Heart right ventricle (tissue), 16 donors: Measurements from ENCODE around the gene TMCC3. TPM values are rescaled to one million over a fixed set of nuclear protein-coding genes. Genes with fewer than 3 reads are reported as not detected.

Source experiments
- ATAC-seq, 8 donors: fragments of 200-7000 bp; cut with Tn5 transposase; one replicate each; pipeline ENCODE4 v1.9.1; 2020; ENCODE audit warnings: mild to moderate bottlenecking in 8 of 8, moderate library complexity in 8 of 8, moderate number of reproducible peaks in 1 of 8
- DNase-seq, 2 donors: peaks; one replicate each; pipeline ENCODE4 v3.0.0-alpha.2; 2020
- H3K27ac ChIP-seq, 10 donors: fragments of 200-600 bp; sonication (generic) in 2 of 10; one replicate each; pipeline versions ENCODE4 v1.5.0 to v1.8.0; 2020 to 2022; ENCODE audit warnings: mild to moderate bottlenecking in 3 of 10
- H3K27me3 ChIP-seq, 7 donors: fragments of 200-600 bp; one replicate each; pipeline ENCODE4 v1.8.0; 2021 to 2022; ENCODE audit warnings: mild to moderate bottlenecking in 2 of 7
- H3K36me3 ChIP-seq, 9 donors: fragments of 200-600 bp; sonication (generic) in 1 of 9; one replicate each; pipeline versions ENCODE4 v1.5.0 to v1.8.0; 2020 to 2022; ENCODE audit warnings: mild to moderate bottlenecking in 2 of 9
- H3K4me1 ChIP-seq, 9 donors: fragments of 200-600 bp; sonication (generic) in 1 of 9; one replicate each; pipeline versions ENCODE4 v1.5.0 to v1.8.0; 2020 to 2022; ENCODE audit warnings: mild to moderate bottlenecking in 4 of 9
- H3K4me3 ChIP-seq, 10 donors: fragments of 200-600 bp; sonication (generic) in 2 of 10; one replicate each; pipeline versions ENCODE4 v1.5.0 to v1.8.0; 2020 to 2022; ENCODE audit warnings: mild to moderate bottlenecking in 7 of 10, moderate library complexity in 2 of 10
- H3K9me3 ChIP-seq, 11 donors: fragments of 200-600 bp in 10 of 11; sonication (generic) in 2 of 11; one replicate each; pipeline versions ENCODE4 v1.5.0 to v1.8.0; 2013 to 2022; ENCODE audit warnings: mild to moderate bottlenecking in 2 of 11, control low read depth in 1 of 11, moderate library complexity in 1 of 11
- CTCF ChIP-seq, 9 donors: fragments of 200-600 bp; sonication (generic) in 2 of 9; IDR thresholded peaks; one replicate each; pipeline versions ENCODE4 v1.5.0 to v1.8.0; 2021 to 2022; ENCODE audit warnings: antibody characterized with exemption in 9 of 9, mild to moderate bottlenecking in 5 of 9, moderate library complexity in 1 of 9
- WGBS, 2 donors: extraction: QIAGEN DNeasy Blood & Tissue Kit; methylation state at CpG; one replicate each; pipeline ENCODE4 v1.1.7; 2013; ENCODE audit warnings: inconsistent platforms in 1 of 2; 5-methylcytosine and 5-hydroxymethylcytosine counted together
- intact Hi-C, 10 donors: fragments of 100-400 bp; cut with DNase I; formaldehyde crosslinking; loops; one replicate each; pipeline versions ENCODE4 v1.11.1 to v1.14.2; 2022
- polyA plus RNA-seq, 2 donors: library from polyadenylated mRNA; stranded (reverse); fragments of 200-250 nt; gene quantifications; one replicate each; pipeline ENCODE4 v1.2.3, GENCODE V29; 2013
- total RNA-seq, 10 donors: library from RNA; stranded (reverse); fragmentation: NEBNext Ultra II Directional in 3 of 10; extraction: Animal tissue kit (Norgen Biotek cat#: 25700) in 3 of 10; gene quantifications; one replicate each; pipeline versions ENCODE4 v1.2.1 to v1.2.4, GENCODE V29; 2021 to 2023
- donor health status: Arrhythmogenic right ventricular cardiomyopathy.
- donor health status: ischemic (EF 13 %, LVEDD 7.1; RV severe dilation, severe dysfunction).
- donor health status: healthy with polysubstance abuse.
- donor health status: DM: no; HTN: yes; CAD: no.
- donor health status: DM: no; HTN: no; CAD: no.
- donor health status: ischemic (EF 25% LVEDD 6.9; RV normal size, moderate dysfunction).
- donor health status: ischemic (EF 25% LVEDD 5.7; RV mildly dilated, moderate dysfunction).
- donor health status: healthy.
- donor health status: DM: yes; HTN: yes; CAD: no.
- donor health status: Ischemic cardiomyopathy.
- donor health status: ischemic (EF 35%, LVEDD 5.7; RV mildly dilated, moderate dysfunction).
- donor health status: nonischemic (EF 11% LVEDD 7.7; RV severe dilation, severe dysfunction).
- donor health status: DM: yes; HTN: yes; CAD: no.
- donor health status: PGD.
- donor health status: ischemic (EF 29% LVEDD 5.4; RV normal size, mild dysfunction).
- donor health status: nonischemic (EF 23%, LVEDD 6.1; RV moderate dilation, normal function).

Gene TMCC3
- total and polyA plus RNA-seq, 12 donors, result 0.88 to 7.3 (median 3.0) TPM

- Histone ChIP-seq H3K9me3 (no peaks in the 10 kb centered on the region), H3K4me1 (peaks cover 0 to 27% (median 11%) of the 10 kb centered on the region in 9 donors), H3K27me3 (no peaks in the 10 kb centered on the region), H3K27ac (no peak overlapping the region), H3K4me3 (no peak overlapping the region), H3K36me3 (peaks cover 0 to 19% (median 0%) of the 10 kb centered on the region in 9 donors)
- ATAC-seq, result no peak
- TF ChIP-seq CTCF (IDR thresholded peaks at IDR 0.05), result no peak
- intact Hi-C loops, result loop anchor here in 1 of 10 donors (10.0 kb wide), 1 partner anchor 72 kb away; the partner anchor contains the start of gene TMCC3
- no peak for DNase-seq
- 95 to 99% methylated on average over 5 of the region's 5 CpGs for WGBS, 2 donors
Observed at GRCh38 chr12:94582591-94582990, 67.8 kb downstream of the TMCC3 start.

- intact Hi-C loops, result no loop called here
- ATAC-seq, result no peak
- no peak for TF ChIP-seq CTCF (IDR thresholded peaks at IDR 0.05)
- Histone ChIP-seq H3K4me3 (no peak overlapping the region), H3K9me3 (no peaks in the 10 kb centered on the region), H3K36me3 (peaks cover 0 to 25% (median 0%) of the 10 kb centered on the region in 9 donors), H3K27me3 (no peaks in the 10 kb centered on the region), H3K27ac (no peak overlapping the region), H3K4me1 (peaks cover 0 to 9% (median 5%) of the 10 kb centered on the region in 9 donors)
- 69 to 72% methylated on average over 12 of the region's 12 CpGs for WGBS, 2 donors
- DNase-seq, result no peak
Observed at GRCh38 chr12:94575645-94576403, 74.5 kb downstream of the TMCC3 start.

- no peak overlapping the region for H3K4me3 ChIP-seq
- ATAC-seq (no peak), DNase-seq (no peak)
- intact Hi-C loops, result no loop called here
- TF ChIP-seq CTCF (IDR thresholded peaks at IDR 0.05), result no peak
- 90 to 92% methylated on average over 2 of the region's 2 CpGs for WGBS, 2 donors
- H3K27me3 ChIP-seq, result no peaks in the 10 kb centered on the region
- H3K27ac ChIP-seq, result no peak overlapping the region
- H3K36me3 ChIP-seq, result peaks cover 0 to 31% (median 0%) of the 10 kb centered on the region in 9 donors
- no peaks in the 10 kb centered on the region for H3K9me3 ChIP-seq
- H3K4me1 ChIP-seq, result peaks cover 0 to 9% (median 5%) of the 10 kb centered on the region in 9 donors
Observed at GRCh38 chr12:94575024-94575423, 75.3 kb downstream of the TMCC3 start.

GRCh38 chr12:94571556-94571955 is 78.8 kb downstream of the TMCC3 start:
- peaks cover 0 to 9% (median 5%) of the 10 kb centered on the region in 9 donors for H3K4me1 ChIP-seq
- peaks cover 0 to 6% (median 0%) of the 10 kb centered on the region in 7 donors for H3K27me3 ChIP-seq
- intact Hi-C loops, result no loop called here
- TF ChIP-seq CTCF (IDR thresholded peaks at IDR 0.05), result no peak
- no peak overlapping the region for H3K4me3 ChIP-seq
- H3K9me3 ChIP-seq, result no peaks in the 10 kb centered on the region
- ATAC-seq (peak in 5 of 8 donors; percentile 44 to 66 (median 57)), DNase-seq (peak in 1 of 2 donors; percentile 54)
- no peak overlapping the region for H3K27ac ChIP-seq
- 45 to 46% methylated on average over 12 of the region's 12 CpGs for WGBS, 2 donors
- H3K36me3 ChIP-seq, result peaks cover 0 to 25% (median 0%) of the 10 kb centered on the region in 9 donors
